ENCODE results near the gene VSIR.
A peak's percentile ranks its signal among the peaks of the same experiment; 100 is the strongest.

The VSIR gene

DNA sequence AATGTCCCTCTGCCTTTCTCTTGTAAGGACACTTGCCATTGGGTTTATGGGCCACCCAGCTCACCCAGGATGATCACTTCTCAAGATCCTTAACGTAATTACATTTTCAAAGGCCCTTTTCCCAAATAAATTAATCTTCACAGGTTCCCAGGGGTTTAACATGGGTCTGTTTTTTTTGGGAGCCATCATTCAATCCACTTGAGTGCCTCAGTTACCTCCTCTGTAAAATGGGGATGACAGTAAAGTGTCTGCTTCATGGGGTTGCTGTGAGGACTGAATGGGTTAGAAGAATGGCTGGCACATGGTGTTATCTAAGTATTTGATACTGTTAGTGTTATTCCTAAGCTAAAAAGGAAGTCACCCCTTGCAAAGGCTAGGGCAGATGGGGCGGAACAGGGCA, 61.1 kb downstream of the VSIR start:
- TF ChIP-seq, protein P1, sequence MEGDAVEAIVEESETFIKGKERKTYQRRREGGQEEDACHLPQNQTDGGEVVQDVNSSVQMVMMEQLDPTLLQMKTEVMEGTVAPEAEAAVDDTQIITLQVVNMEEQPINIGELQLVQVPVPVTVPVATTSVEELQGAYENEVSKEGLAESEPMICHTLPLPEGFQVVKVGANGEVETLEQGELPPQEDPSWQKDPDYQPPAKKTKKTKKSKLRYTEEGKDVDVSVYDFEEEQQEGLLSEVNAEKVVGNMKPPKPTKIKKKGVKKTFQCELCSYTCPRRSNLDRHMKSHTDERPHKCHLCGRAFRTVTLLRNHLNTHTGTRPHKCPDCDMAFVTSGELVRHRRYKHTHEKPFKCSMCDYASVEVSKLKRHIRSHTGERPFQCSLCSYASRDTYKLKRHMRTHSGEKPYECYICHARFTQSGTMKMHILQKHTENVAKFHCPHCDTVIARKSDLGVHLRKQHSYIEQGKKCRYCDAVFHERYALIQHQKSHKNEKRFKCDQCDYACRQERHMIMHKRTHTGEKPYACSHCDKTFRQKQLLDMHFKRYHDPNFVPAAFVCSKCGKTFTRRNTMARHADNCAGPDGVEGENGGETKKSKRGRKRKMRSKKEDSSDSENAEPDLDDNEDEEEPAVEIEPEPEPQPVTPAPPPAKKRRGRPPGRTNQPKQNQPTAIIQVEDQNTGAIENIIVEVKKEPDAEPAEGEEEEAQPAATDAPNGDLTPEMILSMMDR (IDR thresholded peaks at IDR 0.05; ENCODE audit: insufficient read depth, low read depth, low read length, missing control alignments) = no peak
- no peak overlapping the region for H3K4me3 ChIP-seq (ENCODE audit: low read length)
- no peak for DNase-seq (ENCODE audit: low read depth)

DNA sequence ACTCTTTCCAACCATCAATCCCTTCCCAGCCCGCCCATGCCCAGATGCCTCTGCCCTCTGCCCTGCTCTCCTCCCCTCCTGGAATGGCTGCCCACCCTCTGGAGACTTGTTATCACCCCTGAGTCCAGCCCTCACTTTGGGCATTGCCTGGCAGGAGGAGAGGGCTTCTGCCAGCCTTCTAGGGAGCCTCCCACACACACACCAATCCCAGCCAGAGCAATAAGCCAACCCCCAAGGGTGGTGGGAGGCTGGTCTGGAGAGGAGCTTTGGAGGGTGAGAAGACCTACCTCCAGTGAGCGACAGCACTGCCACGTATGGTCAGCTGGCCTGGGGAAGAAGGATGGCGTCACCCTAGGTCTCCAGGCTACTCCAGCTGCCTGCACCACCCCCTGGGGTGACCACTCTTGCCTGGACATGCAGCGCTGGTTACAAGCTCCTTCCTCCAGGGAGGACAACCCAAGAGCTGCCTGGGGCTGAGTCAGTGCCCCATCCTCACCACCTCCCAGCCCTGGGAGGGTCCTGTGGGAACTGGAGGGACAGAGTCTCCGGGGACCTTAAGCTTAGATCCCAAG, 62.2 kb downstream of the VSIR start:
- peak; percentile 40 for DNase-seq (ENCODE audit: low read depth)
- TF ChIP-seq, protein P1 (IDR thresholded peaks at IDR 0.05; ENCODE audit: insufficient read depth, low read depth, low read length, missing control alignments) = no peak
- no peak overlapping the region for H3K4me3 ChIP-seq (ENCODE audit: low read length)

- TF ChIP-seq, protein P1 (IDR thresholded peaks at IDR 0.05; ENCODE audit: insufficient read depth, low read depth, low read length, missing control alignments) = no peak
- no peak for DNase-seq (ENCODE audit: low read depth)
- H3K4me3 ChIP-seq (ENCODE audit: low read length) = no peak overlapping the region
These were observed 62.8 kb downstream of the VSIR start for GRCh38 chr10:71710519-71710918.

DNA sequence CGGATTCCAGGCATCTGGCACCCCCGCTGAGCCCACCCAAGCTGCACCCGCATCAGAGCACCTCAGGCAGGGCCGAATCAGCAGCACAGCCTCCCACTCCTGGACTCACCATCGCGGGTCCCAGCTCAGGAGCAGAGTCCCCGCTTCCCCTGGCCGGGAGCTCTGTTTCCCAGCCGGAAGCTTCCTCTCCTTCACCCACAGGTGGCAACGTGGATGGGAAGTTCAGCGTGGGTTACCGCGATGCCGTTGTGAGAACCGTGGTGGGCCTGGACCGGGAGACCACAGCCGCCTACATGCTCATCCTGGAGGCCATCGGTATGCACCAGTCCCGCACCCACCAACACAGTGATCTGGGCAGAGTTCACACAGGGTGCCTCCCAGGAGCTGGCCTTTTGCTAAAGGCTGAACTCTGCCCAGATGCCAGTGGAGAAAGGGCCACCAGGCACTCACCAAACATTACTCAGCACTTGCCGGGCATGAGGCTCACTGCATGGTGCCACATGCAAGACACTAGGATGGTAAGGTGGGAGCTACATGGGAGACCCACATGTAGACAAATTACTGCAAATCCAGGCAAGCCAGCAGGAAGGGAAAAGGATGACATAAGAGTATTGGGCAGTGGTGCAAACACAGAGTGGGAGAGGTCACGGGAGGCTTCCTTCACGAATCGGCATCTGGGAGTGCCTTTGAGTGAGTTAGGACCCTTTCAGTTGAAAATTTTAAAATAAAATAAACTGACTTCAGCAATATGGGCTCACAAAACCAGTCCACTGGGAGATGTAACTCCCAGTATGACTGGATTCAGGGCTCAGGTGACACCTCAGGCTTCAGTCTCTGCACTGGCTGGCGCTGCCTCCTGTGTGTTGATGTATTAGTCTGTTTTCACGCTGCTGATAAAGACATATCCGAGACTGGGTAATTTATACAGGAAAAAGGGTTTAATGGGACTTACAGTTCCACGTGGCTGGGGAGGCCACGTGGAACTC, 64.1 kb downstream of the VSIR start:
- H3K4me3 ChIP-seq (ENCODE audit: low read length) = no peak overlapping the region
- TF ChIP-seq, protein P1 (IDR thresholded peaks at IDR 0.05; ENCODE audit: insufficient read depth, low read depth, low read length, missing control alignments) = no peak
- no peak for DNase-seq (ENCODE audit: low read depth)

- DNase-seq (ENCODE audit: low read depth) = peak; percentile 40
- no peak overlapping the region for H3K4me3 ChIP-seq (ENCODE audit: low read length)
- TF ChIP-seq, protein P1 (IDR thresholded peaks at IDR 0.05; ENCODE audit: insufficient read depth, low read depth, low read length, missing control alignments) = peak; percentile 84
These were observed 65.0 kb downstream of the VSIR start for GRCh38 chr10:71708301-71708703.

DNA sequence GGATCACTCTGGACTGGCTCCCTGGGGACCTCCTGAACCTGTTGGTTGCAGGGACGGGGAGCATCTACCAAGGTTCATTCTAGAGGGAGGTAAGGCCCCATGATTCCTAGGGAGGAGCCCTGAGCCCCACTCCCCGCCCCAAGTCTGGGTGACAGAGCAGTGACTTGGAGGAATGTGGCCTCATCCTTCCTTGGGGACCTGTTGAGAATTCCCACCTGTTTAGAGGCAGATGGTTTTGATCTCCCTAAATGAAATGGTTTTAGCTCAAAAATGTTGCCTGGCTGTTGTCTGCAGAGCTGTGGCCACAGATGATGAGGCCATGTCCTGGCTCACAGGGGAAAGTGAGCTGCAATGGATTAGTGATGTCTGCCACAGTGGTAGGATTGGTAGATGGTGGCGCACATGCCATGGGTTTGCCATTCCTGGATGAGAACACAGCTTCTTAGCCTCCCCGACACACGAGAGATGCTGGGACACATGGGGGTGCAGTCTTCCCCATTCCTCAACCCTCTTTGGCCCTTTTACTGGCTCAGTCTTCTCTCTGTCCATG, 66.0 kb downstream of the VSIR start:
- DNase-seq (ENCODE audit: low read depth) = no peak
- H3K4me3 ChIP-seq (ENCODE audit: low read length) = no peak overlapping the region
- TF ChIP-seq, protein P1 (IDR thresholded peaks at IDR 0.05; ENCODE audit: insufficient read depth, low read depth, low read length, missing control alignments) = no peak
